Activated T-cell treated with anti-CD3 and anti-CD28 coated beads, Interleukin-2, amount 50 U/mL, for 48 hours (primary cell): ENCODE data around the gene GAR1.
"Not testable (repeated sequence)": the region's sequence is repeated elsewhere in the genome, so short reads cannot be mapped to it uniquely, and the experiment has no call there.

Experiments used
- DNase-seq, 2 experiments: peaks; one replicate each; pipeline ENCODE4 v3.0.0-alpha.2; 2020

The GAR1 gene

DNA sequence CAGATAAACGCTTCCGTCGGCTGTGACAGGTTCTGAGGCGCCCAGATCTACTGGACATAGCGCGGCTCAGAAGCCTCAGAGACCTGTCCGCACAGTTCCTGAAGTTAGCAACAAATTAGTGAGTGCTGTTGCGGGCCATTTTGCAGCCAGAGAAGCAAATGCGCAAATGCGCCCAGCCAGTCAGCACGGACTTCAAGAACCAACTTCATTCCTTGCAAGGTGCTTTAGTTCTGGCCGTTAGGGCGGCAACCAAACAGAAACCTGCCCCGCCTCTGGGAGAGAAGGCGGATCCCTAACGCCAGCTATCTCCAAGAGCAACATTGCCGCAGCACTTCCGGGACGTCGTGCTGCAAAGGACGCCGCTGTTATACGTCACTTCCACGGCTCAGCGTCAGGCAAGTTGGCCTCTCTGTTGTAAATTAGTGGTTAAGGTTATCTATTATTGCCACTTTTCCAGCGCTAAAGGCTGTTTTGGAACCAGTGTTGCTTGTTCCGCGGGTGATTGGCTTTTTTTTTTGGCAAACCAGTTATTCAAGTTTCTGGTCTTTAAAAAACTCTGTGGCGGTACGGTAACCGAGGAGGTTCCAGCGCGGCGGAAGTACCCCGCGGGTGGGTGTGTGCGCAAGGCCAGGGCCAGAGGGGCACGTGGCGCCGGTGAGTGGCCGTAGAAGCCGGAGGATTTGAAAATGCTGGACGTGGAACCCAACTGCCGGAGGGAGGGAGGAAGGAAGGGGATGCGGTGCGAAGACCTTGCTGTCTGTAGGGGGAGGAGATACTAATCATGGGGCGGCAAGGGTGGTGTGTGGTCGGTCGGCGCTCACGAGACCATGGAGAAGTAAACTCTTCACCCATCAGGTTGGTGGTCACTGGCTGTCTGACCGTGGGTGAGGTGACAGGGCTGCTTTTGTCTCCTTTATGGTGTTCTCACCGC lies at the start of gene GAR1:
Gene GAR1 (plus strand): TSS at position 612 of the 931 bp plus-strand sequence. CDS start 403 bp downstream, outside the sequence.
- DNase-seq = peak; percentile 86 to 91

DNA sequence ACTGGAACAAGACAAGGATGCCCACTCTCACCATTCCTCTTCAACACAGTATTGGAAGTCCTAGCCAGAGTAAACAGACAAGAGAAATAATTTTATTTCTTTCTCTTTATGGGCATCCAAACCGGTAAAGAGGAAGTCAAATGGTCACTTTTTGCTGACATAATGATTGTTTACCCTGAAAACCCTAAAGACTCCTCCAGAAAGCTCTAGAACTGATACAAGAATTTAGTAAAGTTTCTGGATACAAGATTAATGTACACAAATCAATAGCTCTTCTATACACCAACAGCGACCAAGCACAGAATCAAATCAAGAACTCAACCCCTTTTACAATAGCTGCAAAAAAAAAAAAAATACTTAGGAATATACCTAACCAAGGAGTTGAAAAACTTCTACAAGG lies 33.5 kb upstream of the GAR1 start:
- DNase-seq = not testable (repeated sequence)

DNA sequence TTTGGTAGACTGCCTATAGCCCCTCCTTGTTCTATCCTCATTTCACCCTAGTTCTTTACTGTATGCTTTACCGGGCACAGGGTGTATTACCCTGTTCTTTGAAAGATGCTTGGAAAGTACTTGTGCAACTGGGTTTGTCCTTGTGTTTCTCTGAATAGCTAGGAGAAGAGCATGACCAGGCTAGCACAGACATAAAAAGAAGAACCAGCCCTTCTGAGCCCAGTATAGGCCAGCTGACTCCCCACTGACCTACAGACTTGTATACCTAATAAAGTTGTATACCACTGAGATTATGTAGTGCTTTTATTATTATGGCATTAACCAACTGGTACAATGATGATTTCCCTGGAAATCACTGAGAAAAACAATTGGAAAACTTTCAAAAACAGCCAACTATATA lies 28.7 kb upstream of the GAR1 start:
- DNase-seq = no peak

DNA sequence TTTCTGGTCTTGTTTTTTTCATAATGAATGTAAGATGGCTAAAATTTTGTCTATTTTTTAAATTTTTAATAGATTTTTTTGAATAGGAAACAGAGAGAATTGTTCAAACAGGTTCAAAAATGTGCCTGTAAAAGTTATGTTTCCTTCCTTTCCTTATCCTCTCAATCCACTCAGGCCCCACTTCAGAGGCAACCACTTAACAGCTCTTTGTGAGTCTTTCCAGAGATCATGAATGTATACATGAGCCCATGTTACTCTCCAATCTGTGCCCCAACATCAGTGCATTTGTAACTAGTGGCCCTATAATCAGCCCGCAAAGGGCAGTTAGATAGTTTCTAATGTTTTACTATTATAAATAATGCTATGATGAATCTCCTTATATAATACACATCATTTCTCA lies 27.8 kb upstream of the GAR1 start:
- DNase-seq = no peak

DNA sequence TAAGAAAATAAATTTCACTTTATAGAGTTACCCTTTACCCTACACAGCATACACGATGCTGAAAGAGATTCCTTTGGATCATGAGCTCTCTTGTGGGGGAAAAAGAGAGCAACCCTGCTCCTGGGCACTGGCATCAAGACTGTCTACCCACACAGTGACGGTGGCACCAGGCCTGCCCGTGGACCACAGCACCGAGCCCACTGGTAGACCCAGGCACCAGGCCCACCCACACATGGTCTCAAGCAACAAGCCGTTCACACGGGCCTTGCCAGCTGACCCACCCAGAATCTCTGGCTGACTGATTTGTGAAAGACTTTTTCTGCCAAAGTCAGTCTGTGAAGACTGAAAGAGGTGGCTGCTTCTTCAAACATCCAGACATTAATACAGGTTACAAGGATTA lies 20.5 kb upstream of the GAR1 start:
- no peak for DNase-seq

DNA sequence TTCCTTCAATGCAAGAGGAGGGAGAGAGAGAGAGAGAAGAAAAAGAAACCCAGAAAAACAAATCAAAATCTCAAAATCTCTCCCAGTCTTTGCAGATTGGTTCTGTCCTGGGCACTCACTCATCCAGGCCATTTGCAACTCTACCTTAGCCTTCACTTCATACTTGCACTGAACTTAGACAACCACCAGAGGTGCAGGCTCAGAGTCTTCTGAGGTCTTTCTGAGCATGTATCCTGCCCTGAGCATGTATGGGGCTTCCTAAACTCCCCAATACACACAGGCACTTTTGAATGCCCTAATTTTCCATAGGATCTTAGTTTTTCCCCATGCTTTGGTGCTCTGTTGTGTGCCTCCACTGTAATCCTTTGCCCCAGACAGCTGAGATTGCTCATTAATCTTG lies 16.7 kb upstream of the GAR1 start:
- no peak for DNase-seq

DNA sequence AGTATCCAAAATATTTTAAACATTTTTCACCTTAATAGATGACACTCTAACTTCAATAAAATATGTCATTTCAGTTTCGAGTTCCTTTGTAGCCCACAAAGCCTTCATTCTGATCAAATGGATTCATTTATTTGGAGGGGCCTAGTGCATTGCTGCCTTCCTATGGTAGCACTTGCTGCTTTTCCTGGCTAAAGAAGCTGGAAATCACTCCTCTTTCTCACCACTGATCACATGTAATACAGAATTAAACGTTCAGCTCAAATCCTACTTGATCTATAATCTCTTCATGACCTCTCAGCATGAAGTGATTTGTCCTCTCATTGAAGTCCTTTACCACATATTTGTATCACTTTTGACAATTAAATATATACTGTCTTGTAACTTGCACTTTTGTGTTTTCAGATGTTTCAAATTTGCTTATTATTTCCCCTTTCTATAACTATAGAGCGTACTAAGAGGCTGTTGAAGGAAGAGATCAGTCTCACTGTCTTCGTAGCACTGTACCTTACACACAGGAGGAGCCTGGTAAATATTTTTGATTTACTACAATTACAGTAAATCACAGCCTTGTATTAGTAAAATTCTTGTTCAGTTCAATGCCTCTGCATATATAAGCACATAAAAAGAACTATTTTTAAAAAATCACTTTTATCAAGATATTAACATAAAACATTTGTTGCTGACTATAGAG lies 14.3 kb upstream of the GAR1 start:
- DNase-seq = no peak

DNA sequence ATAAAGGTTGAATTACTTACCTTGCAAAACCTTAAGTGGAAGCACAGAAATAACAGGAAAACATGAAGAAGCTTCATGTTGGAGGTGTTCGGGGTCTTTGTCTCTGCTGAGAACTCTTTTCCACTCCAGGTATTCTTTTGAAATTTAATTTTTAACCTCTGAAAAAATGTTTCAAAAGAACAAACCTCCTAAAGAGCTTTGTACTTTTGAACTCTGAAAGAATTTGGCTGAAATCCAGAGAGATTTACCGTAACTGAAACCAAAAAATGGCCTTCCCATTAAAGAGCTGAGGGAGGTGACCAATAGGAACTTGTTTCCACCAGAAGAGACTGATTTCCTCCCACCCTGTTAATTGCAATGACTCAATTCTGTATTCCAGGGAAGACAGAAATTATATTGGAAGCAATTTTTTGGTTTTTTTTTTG lies 13.7 kb upstream of the GAR1 start, which contains the start of gene CFI:
Gene CFI (minus strand): TSS at position 105 of the 425 bp plus-strand sequence. CDS start 28 bp downstream, at position 77.
- DNase-seq = no peak

DNA sequence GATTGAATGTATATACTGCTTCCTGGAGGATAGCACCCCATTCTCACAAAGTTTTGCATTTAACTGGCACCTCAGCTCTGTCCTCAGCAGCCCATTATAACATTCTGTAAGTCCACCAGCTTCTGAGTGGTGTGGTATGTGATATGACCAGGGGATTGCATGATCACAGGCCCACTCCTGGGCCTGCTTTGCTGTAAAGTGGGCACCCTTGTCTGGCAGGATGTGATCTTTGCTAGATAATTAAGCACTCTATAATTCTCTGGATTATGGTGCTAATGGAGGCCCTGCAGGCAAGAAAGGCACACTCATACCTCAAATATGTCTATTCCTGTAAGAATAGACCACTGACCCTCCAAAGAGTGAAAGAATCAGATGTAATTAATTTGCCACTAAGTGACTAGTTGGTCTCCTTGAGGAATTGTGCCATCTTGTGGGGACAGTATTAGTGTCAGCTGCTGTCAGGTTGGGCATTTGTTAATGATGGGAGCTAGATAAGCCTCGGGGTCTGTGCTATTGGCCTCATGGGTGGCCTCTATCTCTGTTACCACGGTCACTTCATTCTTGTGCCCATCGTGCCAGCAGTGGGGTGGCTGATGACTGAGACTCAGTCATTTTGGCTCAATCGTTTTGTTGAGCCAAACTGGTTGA lies 11.5 kb upstream of the GAR1 start:
- DNase-seq = peak in 1 of 2 experiments; percentile 26

DNA sequence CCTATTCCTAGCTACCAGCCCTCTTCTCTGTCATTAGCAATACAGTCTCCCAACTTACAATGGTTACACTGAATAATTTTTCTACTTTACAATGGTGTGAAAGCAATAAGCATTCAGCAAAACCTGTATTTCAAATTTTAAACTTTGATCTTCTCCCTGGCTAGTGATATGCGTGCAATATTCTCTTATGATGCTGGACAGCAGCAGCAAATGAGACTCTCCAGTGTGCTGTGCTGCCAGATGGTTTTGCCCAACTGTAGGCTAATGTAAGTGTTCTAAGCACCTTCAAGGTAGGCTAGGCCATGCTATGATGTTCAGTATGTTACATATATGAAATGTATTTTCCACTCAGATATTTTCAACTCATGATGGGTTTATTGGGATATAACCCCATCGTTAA lies 5.9 kb upstream of the GAR1 start:
- DNase-seq = no peak

DNA sequence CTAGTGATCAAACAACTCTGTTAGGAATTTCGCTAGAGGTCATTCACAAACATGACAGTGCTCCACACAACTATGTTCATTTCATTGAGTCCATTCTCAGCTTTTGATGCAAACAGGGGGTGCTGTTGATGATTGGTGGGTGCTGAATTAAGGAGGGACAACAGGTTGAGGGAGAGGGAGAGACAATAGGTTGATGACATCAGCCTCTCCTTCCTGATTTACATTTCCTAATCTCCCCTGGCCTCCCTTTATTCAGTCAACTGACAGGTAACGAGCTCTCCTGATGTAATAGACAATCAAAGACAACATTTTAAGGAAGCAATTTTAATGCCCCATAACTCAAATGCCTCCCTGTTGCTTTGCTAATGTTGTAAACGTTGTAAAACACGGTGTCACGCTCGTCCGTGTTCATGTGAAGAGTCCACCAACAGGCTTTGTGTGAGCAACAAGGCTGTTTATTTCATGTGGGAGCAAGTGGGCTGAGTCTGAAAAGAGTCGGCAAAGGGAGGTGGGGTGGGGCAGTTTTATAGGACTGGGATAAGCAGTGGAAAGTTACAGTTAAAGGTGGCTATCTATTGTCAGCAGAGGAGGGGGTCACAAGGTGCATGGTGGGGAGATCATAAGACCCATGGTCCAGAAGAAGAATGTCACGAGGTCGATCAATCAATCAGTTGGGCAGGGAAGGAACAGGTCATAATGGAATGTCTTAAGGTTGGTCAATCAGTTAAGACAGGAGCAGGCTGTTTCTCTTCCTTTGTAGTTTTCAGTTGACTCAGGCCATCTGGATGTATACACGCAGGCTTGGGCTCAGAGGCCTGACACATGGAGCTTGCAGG lies 4.8 kb upstream of the GAR1 start:
- no peak for DNase-seq

DNA sequence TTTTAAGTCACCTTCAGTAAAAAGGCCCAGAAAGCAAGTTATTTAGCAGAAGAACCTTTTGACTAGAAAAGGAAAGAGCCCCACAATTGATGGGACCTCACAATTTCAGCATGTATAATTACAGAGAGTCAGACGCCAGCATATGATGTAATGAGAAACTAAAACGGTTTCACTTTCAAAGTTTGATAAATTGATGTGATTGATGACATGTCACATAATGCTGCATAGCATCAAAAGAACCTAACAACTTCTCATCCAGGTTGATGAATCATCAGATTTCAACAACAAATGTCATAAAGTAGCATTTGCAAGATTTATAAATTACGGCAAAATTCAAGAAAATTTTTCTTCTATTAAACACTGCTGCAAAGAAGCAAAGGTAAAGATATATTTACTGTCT lies 3.9 kb upstream of the GAR1 start:
- no peak for DNase-seq

DNA sequence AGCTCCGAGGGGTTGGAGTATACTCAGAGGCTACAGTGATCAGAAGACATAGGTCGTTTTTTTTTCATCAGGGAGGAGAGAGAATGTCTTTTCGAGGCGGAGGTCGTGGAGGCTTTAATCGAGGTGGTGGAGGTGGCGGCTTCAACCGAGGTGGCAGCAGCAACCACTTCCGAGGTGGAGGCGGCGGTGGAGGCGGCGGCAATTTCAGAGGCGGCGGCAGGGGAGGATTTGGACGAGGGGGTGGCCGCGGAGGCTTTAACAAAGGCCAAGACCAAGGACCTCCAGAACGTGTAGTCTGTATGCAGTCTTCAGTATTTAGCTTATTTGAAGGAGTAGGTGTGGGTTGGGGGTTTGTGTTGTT lies 500 bp downstream of the GAR1 start:
- peak; percentile 57 to 64 for DNase-seq

DNA sequence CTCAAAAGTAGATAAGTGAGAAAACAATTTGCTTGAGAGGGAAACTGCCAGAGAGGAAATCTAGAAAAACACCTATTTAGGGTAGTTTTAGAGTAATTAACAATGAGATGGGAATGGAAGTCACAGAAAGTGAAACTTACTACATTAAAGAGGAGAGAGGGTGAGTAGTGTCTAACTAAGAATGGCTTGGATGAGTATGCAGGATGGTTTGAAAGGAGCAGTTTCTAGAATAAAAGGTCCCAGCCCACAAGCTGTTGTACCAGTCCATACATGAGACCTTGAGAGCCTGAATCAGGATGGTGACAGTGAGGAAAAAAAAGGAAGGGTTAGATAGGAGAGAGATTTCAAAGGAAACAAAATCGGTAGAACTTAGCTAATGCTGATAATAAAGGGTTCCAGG lies 1.3 kb downstream of the GAR1 start:
- no peak for DNase-seq

DNA sequence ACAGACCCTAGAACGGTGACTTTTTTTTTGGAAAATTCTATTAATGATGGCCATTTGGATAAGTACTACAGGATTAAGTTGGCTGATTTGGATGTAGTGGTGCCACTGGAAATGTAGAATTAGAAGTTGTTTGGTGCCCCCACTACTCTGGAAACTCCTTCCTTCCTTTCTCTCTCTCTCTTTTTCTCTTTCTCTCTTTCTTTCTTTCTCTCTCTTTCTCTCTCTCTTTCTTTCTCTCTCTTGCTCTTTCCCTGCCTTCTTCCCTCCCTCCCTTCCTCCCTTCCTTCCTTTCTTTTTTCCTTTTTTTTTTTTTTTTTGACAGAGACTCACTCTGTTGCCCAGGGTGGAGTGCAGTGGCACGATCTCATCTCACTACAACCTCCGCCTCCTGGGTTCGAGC lies 2.7 kb downstream of the GAR1 start:
- no peak for DNase-seq

DNA sequence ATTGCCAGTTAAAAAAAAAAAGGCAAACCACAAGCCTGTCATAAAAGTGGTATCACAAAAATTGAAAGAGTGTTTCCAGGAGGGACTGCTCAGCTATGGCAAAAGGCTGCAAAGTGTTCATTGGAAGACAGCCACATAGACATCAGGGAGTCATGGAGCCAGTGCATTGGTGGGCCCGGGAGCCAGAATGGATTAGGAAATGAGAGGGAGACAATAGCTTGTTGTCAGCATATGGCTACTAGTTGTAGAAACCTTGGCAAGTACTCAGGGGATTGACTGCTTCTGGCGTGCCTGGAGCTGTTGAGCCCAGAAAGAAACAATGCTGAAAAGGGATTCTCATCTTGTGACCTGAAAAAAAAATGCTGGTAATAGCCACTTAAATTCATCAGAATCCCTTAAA lies 5.0 kb downstream of the GAR1 start:
- DNase-seq = peak in 1 of 2 experiments; percentile 18

DNA sequence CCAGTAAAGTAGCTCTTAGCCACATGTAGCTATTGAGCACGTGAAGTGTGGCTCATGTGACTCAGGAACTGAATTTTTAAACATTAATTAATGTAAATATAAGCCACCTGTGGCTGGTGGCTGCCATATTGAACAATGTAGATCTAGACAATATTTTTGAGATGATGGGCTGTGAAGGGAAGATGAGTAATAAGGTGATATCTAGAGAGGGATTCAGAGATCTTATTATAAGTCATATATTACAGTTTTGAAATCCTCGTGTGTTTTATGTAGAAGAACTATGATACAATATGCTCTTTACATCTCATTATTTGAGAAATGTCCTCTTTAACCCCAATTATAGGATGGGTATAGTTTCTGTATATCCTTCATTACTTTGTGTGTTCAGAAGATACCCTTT lies 5.6 kb downstream of the GAR1 start:
- DNase-seq = no peak

DNA sequence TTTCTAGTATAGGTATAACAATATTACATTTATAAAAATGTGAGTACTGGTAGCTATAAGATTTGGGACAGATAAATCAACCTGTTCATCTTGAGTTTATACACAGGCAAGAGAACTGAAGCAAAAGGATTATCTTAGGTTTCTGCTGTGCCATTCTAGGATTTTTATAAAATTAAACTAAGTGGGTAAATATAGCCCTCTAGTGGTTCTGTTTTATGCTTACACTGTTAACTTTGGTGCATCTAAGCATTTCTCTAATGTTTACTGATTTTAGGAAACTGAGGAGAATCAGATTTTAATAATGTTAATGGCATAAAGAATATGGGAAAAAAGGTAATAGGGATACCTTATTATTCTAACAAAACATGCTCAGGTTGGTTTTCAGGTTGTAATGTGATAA lies 11.2 kb downstream of the GAR1 start:
- DNase-seq = no peak

DNA sequence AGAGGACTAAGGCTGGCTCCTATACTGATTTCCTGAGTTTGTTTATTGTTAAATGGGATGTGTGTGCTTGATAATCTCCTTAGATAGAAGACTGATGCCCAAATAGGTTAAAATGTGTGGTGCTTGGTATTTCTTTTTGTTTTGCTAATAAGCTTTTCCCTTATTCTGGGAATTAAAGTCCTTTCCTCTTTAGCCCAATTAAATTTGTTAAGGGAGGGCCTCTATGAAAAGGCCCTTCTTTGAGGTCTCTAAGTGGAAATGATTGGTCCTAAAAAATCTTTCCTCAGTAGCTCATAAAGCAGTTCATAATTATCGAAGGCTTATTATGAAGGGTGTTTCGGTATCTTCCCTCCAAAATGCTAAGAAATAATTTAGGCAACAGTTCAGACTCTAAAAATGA lies 12.1 kb downstream of the GAR1 start, which contains the start of gene RRH:
Gene RRH (plus strand): TSS at position 301 of the 400 bp plus-strand sequence. CDS start 56 bp downstream, at position 357.
- no peak for DNase-seq

DNA sequence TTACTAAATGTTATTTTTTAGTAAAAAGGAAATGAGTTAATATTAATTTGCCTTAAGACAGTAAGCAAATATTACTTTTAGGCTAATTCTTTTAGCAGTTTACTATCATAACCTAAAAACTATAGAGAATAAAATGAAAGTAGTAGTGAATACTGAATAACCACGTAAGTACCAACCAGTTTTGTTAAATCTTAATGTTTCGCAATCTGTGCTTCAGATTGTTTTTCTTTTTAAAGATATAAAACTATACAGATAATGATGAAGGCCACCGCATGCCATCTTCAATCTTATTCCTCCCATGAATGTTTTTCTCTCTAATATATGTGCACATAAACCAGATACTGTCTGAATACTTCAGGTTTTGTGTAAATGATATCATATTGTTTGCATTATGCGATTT lies 18.2 kb downstream of the GAR1 start:
- no peak for DNase-seq

DNA sequence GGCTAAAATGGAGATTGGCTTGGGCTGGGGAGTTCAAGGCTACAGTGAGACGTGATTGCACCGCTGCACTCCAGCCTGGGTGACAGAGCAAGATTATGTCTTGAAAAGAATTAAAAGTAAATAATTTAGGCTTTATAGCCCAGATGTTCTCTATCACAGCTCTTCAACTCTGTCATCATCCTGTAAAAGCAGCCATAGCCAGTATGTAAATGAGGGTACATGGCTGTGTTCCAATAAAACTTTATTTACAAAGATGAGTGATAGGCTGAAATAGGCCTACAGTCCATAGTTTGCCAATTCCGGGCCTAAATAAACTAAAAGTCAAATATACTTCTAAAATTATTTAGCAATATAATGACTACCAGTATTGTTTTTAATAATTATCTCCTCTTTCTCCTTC lies 21.4 kb downstream of the GAR1 start:
- no peak for DNase-seq

DNA sequence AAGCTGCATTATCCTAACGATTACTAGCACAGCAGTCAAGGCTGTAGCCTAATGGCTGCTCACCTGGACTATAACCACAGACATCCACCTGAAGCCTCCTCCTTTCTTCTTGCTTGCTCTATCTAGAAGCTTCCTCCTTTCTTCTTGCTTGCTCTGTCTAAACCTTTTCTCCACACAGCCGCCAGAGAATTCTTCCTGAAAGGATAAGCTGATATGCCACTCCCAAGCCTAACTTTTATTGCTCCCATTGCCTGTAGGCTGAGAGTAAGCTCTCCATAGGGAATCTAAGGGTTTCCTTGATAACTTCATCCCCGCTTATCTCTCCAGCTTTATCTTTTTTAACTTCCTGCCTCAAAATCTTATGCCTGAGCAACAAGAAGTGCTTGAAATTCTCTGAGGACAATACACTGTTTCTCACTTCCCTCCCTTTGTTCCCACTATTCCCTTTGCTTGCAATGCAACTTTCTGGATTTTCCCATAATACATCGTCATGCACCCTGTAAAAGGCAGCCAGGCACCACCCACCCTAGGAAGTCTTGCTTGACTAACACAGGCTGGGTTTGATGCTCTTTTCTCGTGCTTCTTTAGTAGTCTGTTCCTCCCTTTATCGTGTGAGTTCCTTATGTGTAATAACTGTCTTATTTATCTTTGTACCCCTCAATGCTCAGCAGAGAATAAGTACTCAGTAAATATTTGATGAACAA lies 31.0 kb downstream of the GAR1 start:
- no peak for DNase-seq
